22Rv1 (cell line): ENCODE measurements around the gene RNF130.

Experiments
- H3K27ac ChIP-seq: fragments of 450-650 bp; 2 replicates; pipeline ENCODE4 v1.5.1; 2017
- ZFX ChIP-seq: fragments of 450-650 bp; IDR thresholded peaks from 2 replicates; pipeline ENCODE4 v1.6.1; 2017; ENCODE audit warnings: antibody characterized with exemption, borderline replicate concordance
- TF ChIP-seq, protein P1 (sequence below): fragments of 450-650 bp; IDR thresholded peaks from 2 replicates; pipeline ENCODE4 v1.5.1; 2017; ENCODE audit warnings: mild to moderate bottlenecking

The RNF130 gene

DNA sequence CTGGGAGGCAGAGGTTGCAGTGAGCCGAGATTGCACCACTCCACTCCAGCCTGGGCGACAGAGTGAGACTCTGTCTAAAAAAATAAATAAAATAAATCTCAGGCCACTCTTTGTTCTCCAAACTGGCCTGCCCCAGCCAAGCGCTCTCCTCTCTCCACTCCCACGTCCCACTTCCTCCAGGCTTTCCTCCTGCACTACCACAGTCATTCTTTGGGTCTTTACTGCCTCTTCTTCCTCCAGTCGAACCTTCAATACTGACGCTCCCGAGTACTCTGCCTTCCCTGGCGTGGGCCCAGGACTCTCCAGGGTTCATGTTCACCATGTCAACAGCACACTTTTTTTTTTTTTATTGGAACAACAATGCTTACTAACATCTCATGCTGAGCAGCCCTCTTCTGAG lies 23.9 kb downstream of the RNF130 start:
- TF ChIP-seq, protein P1, sequence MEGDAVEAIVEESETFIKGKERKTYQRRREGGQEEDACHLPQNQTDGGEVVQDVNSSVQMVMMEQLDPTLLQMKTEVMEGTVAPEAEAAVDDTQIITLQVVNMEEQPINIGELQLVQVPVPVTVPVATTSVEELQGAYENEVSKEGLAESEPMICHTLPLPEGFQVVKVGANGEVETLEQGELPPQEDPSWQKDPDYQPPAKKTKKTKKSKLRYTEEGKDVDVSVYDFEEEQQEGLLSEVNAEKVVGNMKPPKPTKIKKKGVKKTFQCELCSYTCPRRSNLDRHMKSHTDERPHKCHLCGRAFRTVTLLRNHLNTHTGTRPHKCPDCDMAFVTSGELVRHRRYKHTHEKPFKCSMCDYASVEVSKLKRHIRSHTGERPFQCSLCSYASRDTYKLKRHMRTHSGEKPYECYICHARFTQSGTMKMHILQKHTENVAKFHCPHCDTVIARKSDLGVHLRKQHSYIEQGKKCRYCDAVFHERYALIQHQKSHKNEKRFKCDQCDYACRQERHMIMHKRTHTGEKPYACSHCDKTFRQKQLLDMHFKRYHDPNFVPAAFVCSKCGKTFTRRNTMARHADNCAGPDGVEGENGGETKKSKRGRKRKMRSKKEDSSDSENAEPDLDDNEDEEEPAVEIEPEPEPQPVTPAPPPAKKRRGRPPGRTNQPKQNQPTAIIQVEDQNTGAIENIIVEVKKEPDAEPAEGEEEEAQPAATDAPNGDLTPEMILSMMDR, result no peak
- no peak for TF ChIP-seq ZFX

DNA sequence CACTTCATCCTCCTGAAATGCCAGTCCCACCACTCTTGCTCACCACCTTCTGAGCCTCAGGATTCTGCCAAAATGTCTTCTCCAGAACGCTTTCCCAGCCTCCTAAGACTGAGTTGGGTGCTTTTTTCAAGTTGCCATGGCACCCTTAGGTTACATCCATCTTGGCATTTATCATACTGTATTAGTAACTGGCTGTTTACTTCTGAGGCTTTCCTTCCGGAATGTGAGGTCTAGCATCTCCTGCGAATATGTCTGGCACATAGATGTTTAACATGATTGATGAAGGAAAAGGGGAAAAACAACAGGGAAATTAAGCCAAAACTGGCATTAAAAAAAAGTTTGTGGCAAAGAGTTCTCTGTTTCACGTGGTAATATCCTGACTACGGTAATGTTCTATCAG lies 24.9 kb downstream of the RNF130 start:
- TF ChIP-seq ZFX, result no peak
- TF ChIP-seq, protein P1, result no peak
- H3K27ac ChIP-seq, result no peak overlapping the region

More for the DNA sequence above, 23.9 kb downstream of the RNF130 start:
- H3K27ac ChIP-seq, result no peak overlapping the region

- H3K27ac ChIP-seq, result no peak overlapping the region
- TF ChIP-seq, protein P1, result no peak
- TF ChIP-seq ZFX, result no peak
These were observed 25.6 kb downstream of the RNF130 start for GRCh38 chr5:180045889-180046499.

DNA sequence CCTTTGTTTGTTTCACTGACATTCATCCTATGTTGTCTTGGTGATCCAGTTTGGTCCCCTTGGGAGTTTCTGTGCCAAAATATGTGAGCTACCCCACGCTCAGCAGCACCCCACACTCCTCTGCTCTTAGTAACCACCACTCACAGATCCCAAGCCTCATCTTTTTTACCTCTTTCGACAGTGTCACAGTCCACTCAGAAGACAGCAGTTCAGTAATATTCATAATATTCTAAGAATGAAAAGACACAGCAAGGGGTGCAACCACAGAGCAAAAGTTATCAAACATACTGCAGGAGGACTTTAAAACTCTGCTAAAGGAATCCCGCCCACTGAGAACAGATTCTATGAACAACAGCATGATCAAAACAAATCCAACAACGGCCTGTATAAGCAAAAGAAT lies 28.2 kb downstream of the RNF130 start:
- TF ChIP-seq ZFX, result no peak
- TF ChIP-seq, protein P1, result no peak
- no peak overlapping the region for H3K27ac ChIP-seq

GRCh38 chr5:180041301-180042274 lies 30.0 kb downstream of the RNF130 start:
- no peak overlapping the region for H3K27ac ChIP-seq
- TF ChIP-seq, protein P1, result no peak
- TF ChIP-seq ZFX, result no peak

DNA sequence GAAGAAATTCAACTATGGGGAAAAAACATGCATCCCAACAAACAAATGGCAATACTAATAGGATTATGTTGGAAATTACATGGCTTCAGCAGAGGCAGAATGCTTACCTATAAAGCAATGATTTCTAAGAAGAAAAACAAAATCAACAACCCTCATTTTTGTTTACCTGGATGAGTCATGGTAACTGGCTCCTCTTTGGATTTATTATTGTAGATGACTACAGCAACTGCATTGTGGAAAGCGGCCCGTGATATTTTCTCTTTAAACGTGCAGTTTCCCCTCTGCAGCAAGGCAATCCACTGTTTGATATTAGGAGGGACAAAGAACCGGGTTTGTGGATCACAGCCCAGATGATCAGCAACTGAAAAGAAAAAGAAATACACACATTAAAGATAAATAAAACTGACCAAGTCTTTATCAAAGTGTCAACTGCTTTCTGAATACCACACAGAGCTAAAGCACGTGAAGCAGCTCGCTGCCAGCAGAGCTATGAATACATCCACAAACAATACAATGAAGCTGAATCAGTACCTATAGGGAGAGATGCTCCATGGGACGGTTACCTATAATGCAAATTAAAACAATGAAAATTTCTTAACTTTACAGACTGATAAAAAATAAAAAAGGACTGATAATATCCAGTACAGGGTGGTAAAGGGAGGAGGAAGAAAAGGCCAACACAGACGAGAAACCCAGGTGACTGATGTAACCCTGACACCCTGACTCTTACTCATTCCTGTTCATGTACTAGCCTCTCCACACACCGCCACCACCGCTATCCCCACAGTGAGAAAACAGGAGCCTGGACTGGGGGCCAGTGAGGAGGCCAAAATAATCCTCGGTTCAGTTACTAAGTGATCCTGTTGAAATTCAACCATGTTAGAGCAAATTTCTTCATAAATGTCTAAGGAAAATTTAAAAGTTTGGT lies 31.0 kb downstream of the RNF130 start:
- TF ChIP-seq ZFX, result no peak
- TF ChIP-seq, protein P1, result no peak
- no peak overlapping the region for H3K27ac ChIP-seq
